Adrenal gland (tissue), 12 donors: ENCODE measurements around the gene FLNC. TPM values are rescaled to one million over a fixed set of nuclear protein-coding genes. Genes with fewer than 3 reads are reported as not detected.

Experiments used
- DNase-seq, 7 donors: peaks; one replicate each; pipeline ENCODE4 v3.0.0-alpha.2; 2019 to 2020
- H3K27ac ChIP-seq, 5 donors: fragments of 200-600 bp; sonication (generic) in 4 of 5; 1 replicate in 3 of 5; 2 replicates in 2 of 5; pipeline versions ENCODE4 v1.5.1 to v1.8.0; 2016 to 2020; ENCODE audit warnings: mild to moderate bottlenecking in 1 of 5
- H3K27me3 ChIP-seq: fragments of 200-600 bp; 2 replicates; pipeline ENCODE4 v1.8.0; 2021
- H3K36me3 ChIP-seq, 2 donors: fragments of 200-600 bp; replicated peaks in 1 of 2; 1 replicate in 1 of 2; 2 replicates in 1 of 2; pipeline versions ENCODE4 v1.5.1 to v1.8.0; 2018 to 2022
- H3K4me1 ChIP-seq, 2 donors: fragments of 200-600 bp; replicated peaks in 1 of 2; 1 replicate in 1 of 2; 2 replicates in 1 of 2; pipeline versions ENCODE4 v1.5.1 to v1.8.0; 2018 to 2021
- H3K4me3 ChIP-seq, 4 donors: fragments of 200-600 bp; sonication (generic) in 3 of 4; one replicate each; pipeline ENCODE4 v1.5.1; 2016 to 2018
- H3K9me3 ChIP-seq, 3 donors: fragments of 200-600 bp; sonication (generic) in 1 of 3; replicated peaks in 1 of 3; 1 replicate in 2 of 3; 2 replicates in 1 of 3; pipeline versions ENCODE4 v1.5.1 to v1.8.0; 2016 to 2021
- CTCF ChIP-seq, 6 experiments: fragments of 450-650 bp in 4 of 6; fragments of 200-600 bp in 2 of 6; sonication (generic) in 1 of 6; IDR thresholded peaks; 1 replicate in 5 of 6; 2 replicates in 1 of 6; pipeline versions ENCODE4 v1.5.1 to v1.8.0; 2016 to 2021; ENCODE audit warnings: antibody characterized with exemption in 6 of 6, mild to moderate bottlenecking in 2 of 6, moderate library complexity in 1 of 6
- POLR2A ChIP-seq, 2 donors: fragments of 450-650 bp; IDR thresholded peaks; one replicate each; pipeline ENCODE4 v1.6.1; 2017; ENCODE audit warnings: antibody characterized with exemption in 2 of 2, mild to moderate bottlenecking in 2 of 2, moderate library complexity in 1 of 2
- WGBS, 4 donors: extraction: QIAGEN DNeasy Blood & Tissue Kit in 2 of 4; methylation state at CpG; one replicate each; pipeline versions ENCODE4 v1.1.5 to v1.1.7; 2013 to 2017; 5-methylcytosine and 5-hydroxymethylcytosine counted together
- intact Hi-C, 2 donors: fragments of 100-400 bp; cut with DNase I; formaldehyde crosslinking; loops; one replicate each; pipeline versions ENCODE4 v1.14.1 to v1.15.0; 2022 to 2023
- polyA plus RNA-seq, 3 donors: library from polyadenylated mRNA; stranded (reverse); fragments of 200-250 nt in 2 of 3; fragments of 350-450 nt in 1 of 3; fragmentation: Illumina TruSeq in 1 of 3; extraction: RNeasy Lipid Tissue Mini Kit (QIAGEN cat#74804) in 1 of 3; gene quantifications; one replicate each; pipeline ENCODE4 v1.2.3, GENCODE V29; 2013 to 2014
- total RNA-seq, 9 donors: library from RNA; depleted of rRNA in 4 of 9; stranded (reverse); fragments of >200 nt in 4 of 9; fragments of 120-200 nt in 1 of 9; fragmentation: NEBNext Ultra II Directional in 1 of 9; extraction: Animal tissue kit (Norgen Biotek cat#: 25700) in 1 of 9; gene quantifications; one replicate each; pipeline versions ENCODE4 v1.1.0 to v1.2.4, GENCODE V29; 2013 to 2023
- donor health status: healthy with polysubstance abuse.
- donor health status: Bipolar disorder and iron deficiency.
- donor health status: DM: yes; HTN: yes; CAD: no.
- donor health status: DM: no; HTN: no; CAD: no.
- donor health status: DM: no; HTN: no; CAD: no.
- donor health status: DM: yes; HTN: yes; CAD: no.

Gene FLNC
- total and polyA plus RNA-seq, 12 donors, result 0.66 to 7.3 (median 2.5) TPM

GRCh38 chr7:128831178-128831993 lies 1.2 kb downstream of the FLNC start:
- no peaks in the 10 kb centered on the region for H3K36me3 ChIP-seq
- 21 to 41% (median 34%) methylated on average over 9 to 33 of the region's 33 CpGs for WGBS, 4 donors
- intact Hi-C loops, result no loop called here
- DNase-seq, result no peak
- peak overlapping the region in 1 of 4 donors; percentile 25 for H3K4me3 ChIP-seq
- no peak overlapping the region for H3K27ac ChIP-seq
- peaks cover 22% of the 10 kb centered on the region for H3K27me3 ChIP-seq
- H3K9me3 ChIP-seq, result no peaks in the 10 kb centered on the region
- H3K4me1 ChIP-seq, result peaks cover 6 to 12% of the 10 kb centered on the region in 2 donors
- TF ChIP-seq CTCF (IDR thresholded peaks at IDR 0.05), result no peak
- TF ChIP-seq POLR2A (IDR thresholded peaks at IDR 0.05), result no peak

- TF ChIP-seq CTCF (IDR thresholded peaks at IDR 0.05) (no peak), POLR2A (IDR thresholded peaks at IDR 0.05) (no peak)
- Histone ChIP-seq H3K9me3 (no peaks in the 10 kb centered on the region), H3K36me3 (no peaks in the 10 kb centered on the region), H3K27me3 (peaks cover 22% of the 10 kb centered on the region), H3K4me1 (peaks cover 6 to 12% of the 10 kb centered on the region in 2 donors), H3K27ac (no peak overlapping the region), H3K4me3 (no peak overlapping the region)
- intact Hi-C loops, result no loop called here
- DNase-seq, result no peak
- WGBS, 4 donors, result 36 to 68% (median 46%) methylated on average over 3 to 22 of the region's 22 CpGs
These were observed 2.0 kb downstream of the FLNC start for GRCh38 chr7:128831994-128832879.

GRCh38 chr7:128832880-128833147 lies 2.6 kb downstream of the FLNC start:
- 24 to 70% (median 63%) methylated on average over 2 of the region's 2 CpGs for WGBS, 4 donors
- TF ChIP-seq CTCF (IDR thresholded peaks at IDR 0.05), result no peak
- TF ChIP-seq POLR2A (IDR thresholded peaks at IDR 0.05), result no peak
- Histone ChIP-seq H3K9me3 (no peaks in the 10 kb centered on the region), H3K27me3 (peaks cover 22% of the 10 kb centered on the region), H3K36me3 (no peaks in the 10 kb centered on the region), H3K27ac (no peak overlapping the region), H3K4me1 (peaks cover 6 to 12% of the 10 kb centered on the region in 2 donors), H3K4me3 (no peak overlapping the region)
- intact Hi-C loops, result no loop called here
- no peak for DNase-seq

- H3K4me1 ChIP-seq, result peaks cover 6 to 12% of the 10 kb centered on the region in 2 donors
These were observed 3.1 kb downstream of the FLNC start for GRCh38 chr7:128833148-128833945.

More at GRCh38 chr7:128833148-128833945, 3.1 kb downstream of the FLNC start:
- TF ChIP-seq CTCF (IDR thresholded peaks at IDR 0.05) (no peak), POLR2A (IDR thresholded peaks at IDR 0.05) (no peak)
- DNase-seq, result no peak
- H3K9me3 ChIP-seq, result no peaks in the 10 kb centered on the region
- H3K36me3 ChIP-seq, result no peaks in the 10 kb centered on the region
- intact Hi-C loops, result no loop called here
- H3K27ac ChIP-seq, result peak overlapping the region in 1 of 5 donors; percentile 10
- no peak overlapping the region for H3K4me3 ChIP-seq
- 27 to 43% (median 40%) methylated on average over 7 to 13 of the region's 13 CpGs for WGBS, 4 donors
- peaks cover 22% of the 10 kb centered on the region for H3K27me3 ChIP-seq
